NCI-H2227 (cell line): Measurements from ENCODE around the gene LGALS4.
"Not testable (repeated sequence)": the region's sequence is repeated elsewhere in the genome, so short reads cannot be mapped to it uniquely, and the experiment has no call there.

Experiments used
- DNase-seq: peaks from one replicate; lab custom pipeline; 2025; ENCODE audit not compliant: unreplicated experiment; lab: John Stamatoyannopoulos, UW

Gene LGALS4

DNA sequence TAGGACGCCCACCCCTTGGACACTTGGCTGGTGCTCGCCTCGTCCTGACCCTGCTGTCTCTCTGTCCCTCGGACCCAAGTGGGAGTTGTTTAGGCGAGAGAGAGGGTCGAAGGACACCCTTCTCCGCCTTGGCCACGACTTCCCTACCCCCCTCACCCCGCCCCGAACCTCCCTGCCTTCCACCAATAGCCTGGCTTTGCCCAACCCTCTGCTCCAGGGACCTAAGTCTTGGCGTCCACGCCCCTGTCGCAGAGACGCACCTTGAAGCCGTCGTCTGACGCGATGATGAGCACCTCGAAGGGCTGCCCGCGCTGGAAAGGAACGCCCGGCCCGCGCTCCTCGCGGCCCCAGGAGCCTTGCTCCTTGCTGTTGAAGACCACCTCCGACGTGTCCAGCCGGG lies 41.2 kb downstream of the LGALS4 start:
- DNase-seq = not testable (repeated sequence)

DNA sequence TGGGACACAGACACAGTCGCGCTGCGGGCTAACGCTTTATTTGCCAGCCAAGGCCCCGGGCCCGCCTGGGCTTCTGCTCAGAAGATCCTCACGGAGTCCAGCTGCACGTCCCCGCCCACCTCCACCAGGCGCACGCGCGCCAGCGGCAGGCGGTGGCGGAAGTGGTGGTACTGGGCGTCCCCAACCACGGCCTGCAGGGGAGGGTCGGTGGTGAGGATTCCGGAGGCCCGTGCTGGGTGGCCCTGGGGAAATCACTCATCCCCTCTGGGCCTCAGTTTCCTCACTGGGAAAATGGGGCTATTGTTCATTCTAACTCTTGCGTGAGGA lies 41.8 kb downstream of the LGALS4 start:
- DNase-seq = not testable (repeated sequence)

DNA sequence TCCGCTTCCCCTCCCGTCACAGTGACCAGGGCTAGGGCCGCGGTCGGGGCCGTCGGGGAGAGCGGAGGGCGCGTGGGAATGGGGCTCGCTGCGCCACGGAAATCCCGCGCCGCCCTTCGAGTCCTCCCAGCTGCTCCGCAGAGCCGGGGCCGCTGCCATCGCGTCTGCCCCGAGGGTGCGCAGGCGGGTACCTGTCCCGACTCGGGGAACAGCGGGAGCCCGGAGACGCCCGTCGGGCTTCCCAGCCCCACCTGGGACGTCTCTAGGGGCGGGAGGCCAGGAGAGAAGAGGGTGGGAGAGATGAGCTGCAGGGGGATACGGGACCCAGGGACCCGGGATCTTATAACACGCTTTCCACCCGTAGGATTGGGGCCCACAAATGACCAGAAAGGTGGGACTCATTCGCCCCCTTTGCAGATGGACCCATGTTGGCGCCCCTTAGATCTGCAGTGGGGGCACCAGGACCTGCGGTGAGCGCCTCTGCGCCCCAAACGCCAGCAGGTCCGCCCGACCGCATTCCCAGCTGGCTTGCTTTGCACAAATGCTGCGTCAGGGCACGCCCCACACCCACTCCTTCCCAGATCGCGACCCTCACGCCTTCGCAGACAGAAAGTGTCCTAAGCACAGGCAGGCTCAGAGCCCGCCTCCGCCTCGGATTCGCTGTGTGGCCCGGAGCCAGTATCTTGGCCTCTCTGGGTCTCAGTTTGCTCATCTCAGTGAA lies 42.4 kb downstream of the LGALS4 start:
- DNase-seq = not testable (repeated sequence)

DNA sequence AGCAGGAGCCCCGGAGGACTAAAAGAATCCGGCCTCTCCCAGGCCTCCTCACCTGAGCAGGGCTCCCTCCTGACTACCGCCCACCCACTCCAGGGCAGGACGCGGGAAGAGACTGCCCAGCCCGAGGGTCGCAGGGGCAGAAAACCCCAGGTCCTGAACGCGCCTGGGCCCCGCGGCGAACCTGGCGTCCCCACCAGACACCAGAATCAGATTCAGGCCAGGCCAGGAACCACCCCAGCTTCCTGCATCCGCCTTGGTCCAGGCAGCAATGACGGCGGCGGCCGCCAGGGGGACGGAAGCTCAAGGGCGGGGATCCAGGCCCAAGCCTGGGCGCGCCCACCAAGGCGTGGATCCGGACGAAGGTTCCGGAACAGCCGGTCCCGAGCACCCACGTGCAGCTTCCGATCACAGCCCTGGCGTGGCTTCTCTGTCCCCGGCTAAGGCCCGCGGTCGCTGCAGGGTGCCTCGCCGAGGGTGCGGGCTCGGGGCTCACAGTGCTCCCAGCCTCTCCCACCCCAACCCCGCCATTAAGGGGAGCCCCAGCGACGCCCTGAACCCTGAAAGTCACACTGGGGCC lies 43.0 kb downstream of the LGALS4 start:
- DNase-seq = peak; percentile 78

DNA sequence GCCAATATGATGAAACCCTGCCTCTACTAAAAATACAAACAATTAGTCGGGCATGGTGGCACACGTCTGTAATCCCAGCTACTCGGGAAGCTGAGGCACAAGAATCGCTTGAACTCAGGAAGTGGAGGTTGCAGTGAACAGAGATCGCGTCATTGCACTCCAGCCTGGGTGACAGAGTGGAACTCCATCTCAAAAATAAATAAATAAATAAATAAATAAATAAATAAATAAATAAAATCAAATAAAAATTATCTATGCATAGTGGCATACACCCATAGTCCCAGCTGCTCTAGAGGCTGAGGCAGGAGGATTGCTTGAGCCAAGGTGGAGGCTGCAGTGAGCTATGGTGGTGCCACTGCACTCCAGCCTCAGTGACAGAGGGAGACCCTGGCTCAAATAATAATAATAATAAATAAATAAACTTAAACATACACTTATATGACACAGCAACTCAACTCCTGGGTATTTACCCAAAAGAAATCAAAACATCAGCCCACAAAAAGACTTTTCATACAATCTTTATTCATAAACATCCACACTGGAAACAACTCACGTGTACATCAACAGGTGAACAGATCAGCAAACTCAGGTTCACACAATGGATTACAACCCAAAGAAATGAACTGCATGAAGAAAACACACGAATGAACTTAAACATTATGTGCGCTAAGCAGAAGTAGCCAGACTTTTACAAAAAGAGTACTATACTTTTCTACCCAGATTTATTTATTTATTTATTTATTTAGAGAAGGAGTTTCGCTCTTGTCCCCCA lies 46.3 kb downstream of the LGALS4 start:
- DNase-seq = no peak

DNA sequence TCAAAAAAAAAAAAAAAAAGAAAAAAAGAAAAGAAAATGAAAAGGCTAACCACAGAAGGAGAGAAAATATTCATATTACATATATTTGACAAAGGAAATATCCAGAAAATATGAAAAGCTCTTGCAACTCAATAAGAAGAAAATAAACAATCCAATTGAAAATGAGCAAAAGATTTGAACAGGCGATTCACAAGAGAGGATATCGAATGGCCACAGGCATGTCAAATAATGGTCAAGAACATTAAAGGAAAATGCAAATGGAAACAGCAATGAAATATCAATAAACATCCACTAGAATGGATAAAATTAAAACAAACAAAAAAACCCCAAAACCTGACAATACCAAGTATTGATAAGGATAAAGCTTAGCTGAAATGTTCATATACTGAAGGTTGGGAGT lies 47.5 kb downstream of the LGALS4 start:
- DNase-seq = no peak

DNA sequence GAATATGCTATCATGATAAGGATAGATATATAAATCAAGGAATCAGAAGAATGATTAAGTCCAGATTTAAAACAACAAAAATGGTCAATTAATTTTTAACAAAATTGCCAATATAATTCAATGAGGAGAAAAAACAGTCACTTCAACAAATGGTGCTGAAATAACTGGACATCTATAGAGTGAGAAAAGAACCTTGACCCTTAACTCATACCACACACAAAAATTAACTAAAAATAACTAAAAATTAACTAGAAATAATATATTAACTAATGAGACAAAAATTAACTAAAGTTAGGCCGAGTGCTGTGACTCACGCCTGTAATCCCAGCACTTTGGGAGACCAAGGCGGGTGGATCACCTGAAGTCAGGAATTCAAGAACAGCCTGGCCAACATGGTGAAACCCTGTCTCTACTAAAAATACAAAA lies 48.9 kb downstream of the LGALS4 start:
- DNase-seq = no peak

DNA sequence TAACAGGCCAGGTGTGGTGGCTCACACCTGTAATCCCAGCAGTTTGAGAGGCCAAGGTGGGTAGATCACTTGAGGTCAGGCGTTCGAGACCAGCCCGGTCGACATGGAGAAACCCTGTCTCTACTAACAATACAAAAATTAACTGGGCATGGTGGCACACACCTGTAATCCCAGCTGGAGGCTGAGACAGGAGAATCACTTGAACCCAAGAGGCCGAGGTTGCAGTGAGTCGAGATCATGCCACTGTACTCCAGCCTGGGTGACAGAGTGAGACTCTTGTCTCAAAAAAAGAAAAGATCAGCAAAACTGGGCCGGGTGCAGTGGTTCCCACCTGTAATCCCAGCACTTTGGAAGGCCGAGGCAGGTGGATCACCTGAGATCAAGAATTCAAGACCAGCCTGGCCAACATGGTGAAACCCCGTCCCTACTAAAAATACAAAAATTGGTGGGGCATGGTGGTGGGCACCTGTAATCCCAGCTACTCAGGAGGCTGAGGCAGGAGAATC lies 50.8 kb downstream of the LGALS4 start:
- DNase-seq = not testable (repeated sequence)

DNA sequence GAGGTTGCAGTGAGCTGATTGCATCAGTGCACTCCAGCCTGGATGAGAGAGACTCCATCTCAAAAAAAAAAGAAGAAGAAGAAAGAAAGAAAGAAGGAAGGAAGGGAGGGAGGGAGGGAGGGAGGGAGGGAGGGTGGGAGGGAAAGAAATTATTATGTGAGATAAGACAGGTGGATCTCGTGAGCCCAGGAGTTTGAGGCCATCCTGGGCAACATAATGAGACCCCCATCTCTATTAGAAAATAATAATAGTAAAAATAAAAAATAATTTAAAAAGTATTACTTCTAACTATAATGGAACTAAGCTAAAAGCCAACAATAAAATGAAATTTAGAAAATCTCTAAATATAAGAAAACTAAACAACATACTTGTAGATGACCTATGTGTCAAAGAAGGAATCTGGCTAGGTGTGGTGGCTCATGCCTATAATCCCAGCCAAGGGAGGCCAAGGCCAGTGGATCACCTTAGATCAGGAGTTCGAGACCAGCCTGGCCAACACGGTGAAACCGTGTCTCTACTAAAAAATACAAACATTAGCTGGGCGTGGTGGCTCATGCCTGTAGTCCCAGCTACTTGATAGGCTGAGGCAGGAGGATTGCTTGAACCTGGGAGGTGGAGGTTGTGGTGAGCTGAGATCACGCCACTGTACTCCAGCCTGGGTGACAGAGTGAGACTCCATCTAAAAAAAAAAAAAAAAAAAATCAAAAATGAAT lies 51.8 kb downstream of the LGALS4 start:
- DNase-seq = not testable (repeated sequence)

DNA sequence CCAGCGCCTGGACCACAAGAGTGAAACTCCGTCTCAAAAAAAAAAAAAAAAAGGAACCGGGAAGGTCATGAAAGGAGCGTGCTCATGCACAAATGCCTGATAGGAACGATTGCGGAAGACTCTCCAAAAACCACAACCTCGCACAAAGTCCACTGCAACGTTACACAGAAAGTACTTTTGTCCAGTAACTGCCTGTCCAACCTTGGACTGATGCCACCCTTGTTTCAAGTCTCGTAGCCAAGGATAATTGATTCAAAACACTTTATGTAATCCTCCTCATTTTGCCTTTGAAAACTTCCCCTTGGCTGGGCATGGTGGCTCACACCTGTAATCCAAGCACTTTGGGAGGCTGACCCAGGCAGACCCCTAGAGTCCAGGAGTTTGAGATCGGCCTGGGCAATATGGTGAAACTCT lies 53.1 kb downstream of the LGALS4 start:
- DNase-seq = no peak

DNA sequence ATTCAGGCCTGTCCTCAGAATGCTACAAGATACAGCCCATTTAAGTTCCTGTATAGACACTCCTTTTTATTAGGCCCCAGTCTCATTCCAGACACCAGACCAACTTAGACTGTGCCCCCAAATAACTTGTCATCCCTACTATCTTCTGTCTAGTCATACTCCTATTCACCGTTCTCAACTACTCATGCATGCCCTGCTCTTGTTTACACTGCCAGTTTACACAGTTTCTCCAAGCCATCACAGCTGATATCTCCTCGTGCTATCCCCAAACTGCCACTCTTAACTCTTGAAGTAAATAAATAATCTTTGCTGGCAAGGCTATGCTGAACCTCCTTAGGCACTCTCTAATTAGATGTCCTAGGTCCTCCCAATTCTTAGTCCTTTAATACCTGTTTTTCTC lies 58.5 kb downstream of the LGALS4 start:
- not testable (repeated sequence) for DNase-seq

DNA sequence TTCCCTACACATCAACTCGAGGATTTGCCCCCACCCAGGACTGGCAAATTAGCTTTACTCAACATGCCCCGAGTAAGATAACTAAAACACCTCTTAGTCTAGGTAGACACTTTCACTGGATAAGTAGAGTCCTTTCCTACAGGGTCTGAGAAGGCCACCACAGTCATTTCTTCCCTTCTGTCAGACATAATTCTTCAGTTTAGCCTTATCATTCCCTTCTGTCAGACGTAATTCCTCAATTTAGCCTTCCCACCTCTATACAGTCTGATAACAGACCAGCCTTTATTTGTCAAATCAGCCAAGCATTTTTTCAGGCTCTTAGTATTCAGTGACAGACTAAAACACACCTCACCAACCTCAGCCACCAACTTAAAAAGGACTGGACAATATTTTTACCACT lies 59.0 kb downstream of the LGALS4 start:
- not testable (repeated sequence) for DNase-seq
